Measurements from ENCODE around the gene RNF19B.
"Not testable (repeated sequence)": the region's sequence is repeated elsewhere in the genome, so short reads cannot be mapped to it uniquely, and the experiment has no call there.

Gene RNF19B

GRCh38 chr1:32964461-32965250, at the start of gene RNF19B:
Gene RNF19B, minus strand, starts transcription at chr1:32964809. Its CDS starts 124 bp downstream, at chr1:32964685.
- DNase-seq (ENCODE audit: low read depth): peak; percentile 89

GRCh38 chr1:33013791-33014190, 49.2 kb upstream of the RNF19B start:
- DNase-seq (ENCODE audit: low read depth): no peak

GRCh38 chr1:33012165-33012564, 47.6 kb upstream of the RNF19B start:
- no peak for DNase-seq (ENCODE audit: low read depth)

- no peak for DNase-seq (ENCODE audit: low read depth)
Measured at GRCh38 chr1:33010932-33011731, 46.5 kb upstream of the RNF19B start.

GRCh38 chr1:33009561-33009960, 45.0 kb upstream of the RNF19B start:
- DNase-seq (ENCODE audit: low read depth): no peak

- no peak for DNase-seq (ENCODE audit: low read depth)
Measured at GRCh38 chr1:33008051-33008914, 43.7 kb upstream of the RNF19B start.

- DNase-seq (ENCODE audit: low read depth): peak; percentile 64
Measured at GRCh38 chr1:33007190-33008050, 42.8 kb upstream of the RNF19B start.

GRCh38 chr1:33005838-33006421, 41.3 kb upstream of the RNF19B start:
- DNase-seq (ENCODE audit: low read depth): no peak

- DNase-seq (ENCODE audit: low read depth): no peak
Measured at GRCh38 chr1:33005117-33005837, 40.7 kb upstream of the RNF19B start.

- DNase-seq (ENCODE audit: low read depth): no peak
Measured at GRCh38 chr1:33004613-33005012, 40.0 kb upstream of the RNF19B start.

- no peak for DNase-seq (ENCODE audit: low read depth)
Measured at GRCh38 chr1:33003657-33004056, 39.0 kb upstream of the RNF19B start.

- no peak for DNase-seq (ENCODE audit: low read depth)
Measured at GRCh38 chr1:33002006-33002405, 37.4 kb upstream of the RNF19B start.

GRCh38 chr1:33001282-33001681, 36.7 kb upstream of the RNF19B start:
- DNase-seq (ENCODE audit: low read depth): no peak

- no peak for DNase-seq (ENCODE audit: low read depth)
Measured at GRCh38 chr1:33000427-33001026, 35.9 kb upstream of the RNF19B start.

GRCh38 chr1:32998997-32999396, 34.4 kb upstream of the RNF19B start:
- no peak for DNase-seq (ENCODE audit: low read depth)

GRCh38 chr1:32998064-32998463, 33.5 kb upstream of the RNF19B start:
- no peak for DNase-seq (ENCODE audit: low read depth)

GRCh38 chr1:32997381-32997891, 32.8 kb upstream of the RNF19B start:
- no peak for DNase-seq (ENCODE audit: low read depth)

GRCh38 chr1:32993324-32993636, 28.7 kb upstream of the RNF19B start:
- DNase-seq (ENCODE audit: low read depth): not testable (repeated sequence)

- peak; percentile 87 for DNase-seq (ENCODE audit: low read depth)
Measured at GRCh38 chr1:32992489-32993323, 28.1 kb upstream of the RNF19B start.

Data from HS-27A (cell line).